PC-3 (cell line): ENCODE measurements around the gene HMCN1.

ENCODE experiments used
- CTCF ChIP-seq: fragments of 300-600 bp; sonication (generic); conservative IDR thresholded peaks from 2 replicates; pipeline ENCODE4 v1.5.1; 2017; ENCODE audit warnings: antibody characterized with exemption, low read depth, mild to moderate bottlenecking, low read length
- EZH2 ChIP-seq: fragments of 300-600 bp; sonication (generic); IDR thresholded peaks from one replicate; pipeline ENCODE4 v1.6.1; 2017; ENCODE audit warnings: antibody characterized with exemption, mild to moderate bottlenecking, low read length; ENCODE audit not compliant: unreplicated experiment
- EZH2phosphoT487 ChIP-seq: fragments of 300-600 bp; sonication (generic); IDR thresholded peaks from 2 replicates; pipeline ENCODE4 v1.6.1; 2018; ENCODE audit warnings: mild to moderate bottlenecking, antibody characterized with exemption, low read length, borderline replicate concordance

GRCh38 chr1:186094172-186094571 is 360.0 kb downstream of the HMCN1 start:
- no peak for TF ChIP-seq CTCF
- TF ChIP-seq EZH2, result no peak
- no peak for TF ChIP-seq EZH2phosphoT487
